SU-DHL-6 (cell line): ENCODE results near the gene C7orf33.
A peak's percentile ranks its signal among the peaks of the same experiment; 100 is the strongest.
"Not testable (repeated sequence)": the region's sequence is repeated elsewhere in the genome, so short reads cannot be mapped to it uniquely, and the experiment has no call there.

ENCODE experiments used
- H2AFZ ChIP-seq: fragments of 200-600 bp; sonication (generic); 2 replicates; pipeline ENCODE4 v1.6.1; 2014; ENCODE audit warnings: low read depth, mild to moderate bottlenecking, moderate library complexity, mixed read lengths, antibody characterized with exemption, low read length; ENCODE audit not compliant: severe bottlenecking
- H3F3A ChIP-seq: fragments of 200-600 bp; shearing (Covaris generic); 2 replicates; pipeline ENCODE4 v1.6.0; 2016; ENCODE audit warnings: antibody characterized with exemption, mild to moderate bottlenecking; ENCODE audit not compliant: insufficient read depth
- H3K27ac ChIP-seq: fragments of 200-600 bp; sonication (generic); 2 replicates; pipeline ENCODE4 v1.5.1; 2016; ENCODE audit warnings: low read depth, mild to moderate bottlenecking, low read length, moderate library complexity, mixed read lengths
- H3K27me3 ChIP-seq: fragments of 200-600 bp; sonication (generic), shearing (Covaris generic); 2 replicates; pipeline ENCODE4 v1.6.0; 2014; ENCODE audit warnings: mild to moderate bottlenecking, low read length
- H3K36me3 ChIP-seq: fragments of 200-600 bp; sonication (generic); 2 replicates; pipeline ENCODE4 v1.6.1; 2014; ENCODE audit warnings: mild to moderate bottlenecking, low read length, mixed read lengths
- H3K4me2 ChIP-seq: fragments of 300-600, 200-600 bp; shearing (Covaris generic), sonication (generic); 2 replicates; pipeline ENCODE4 v1.6.0; 2014; ENCODE audit warnings: low read length, low read depth, mild to moderate bottlenecking; ENCODE audit not compliant: poor library complexity, severe bottlenecking
- H3K4me3 ChIP-seq: fragments of 200-600 bp; sonication (generic); 2 replicates; pipeline ENCODE4 v1.5.1; 2014; ENCODE audit warnings: antibody characterized with exemption, low read length, mild to moderate bottlenecking, mixed read lengths; ENCODE audit not compliant: insufficient read depth, poor library complexity, severe bottlenecking
- H3K79me2 ChIP-seq: fragments of 200-600 bp; sonication (generic); 2 replicates; pipeline ENCODE4 v1.6.1; 2014; ENCODE audit warnings: mild to moderate bottlenecking, low read length, moderate library complexity; ENCODE audit not compliant: insufficient read depth
- H3K9ac ChIP-seq: fragments of 200-600 bp; sonication (generic); 2 replicates; pipeline ENCODE4 v1.7.0; 2014; ENCODE audit warnings: mild to moderate bottlenecking, low read length
- H3K9me2 ChIP-seq: fragments of 200-600 bp; sonication (generic); replicated peaks from 2 replicates; pipeline ENCODE4 v1.6.1; 2014; ENCODE audit warnings: low read length; ENCODE audit not compliant: insufficient read depth
- H3K9me3 ChIP-seq: fragments of 200-600 bp; sonication (generic); 2 replicates; pipeline ENCODE4 v1.6.1; 2014; ENCODE audit warnings: low read length, mixed read lengths; ENCODE audit not compliant: insufficient read depth
- H4K20me1 ChIP-seq: fragments of 200-600 bp; sonication (generic); 2 replicates; pipeline ENCODE4 v1.6.1; 2014; ENCODE audit warnings: low read depth, mild to moderate bottlenecking, antibody characterized with exemption, low read length, moderate library complexity, mixed read lengths
- CTCF ChIP-seq: fragments of 200-600 bp; sonication (generic); IDR thresholded peaks from one replicate; pipeline ENCODE4 v1.5.1; 2017; ENCODE audit warnings: antibody characterized with exemption, mild to moderate bottlenecking, low read length, moderate library complexity; ENCODE audit not compliant: insufficient read depth, poor library complexity, severe bottlenecking
- EZH2phosphoT487 ChIP-seq: fragments of 200-600 bp; sonication (generic), shearing (Covaris generic); conservative IDR thresholded peaks from 2 replicates; pipeline ENCODE4 v1.6.1; 2018; ENCODE audit warnings: mild to moderate bottlenecking, antibody characterized with exemption, low read length, moderate library complexity, mixed read lengths

The C7orf33 gene

GRCh38 chr7:148572067-148572522 lies 18.5 kb upstream of the C7orf33 start:
- H4K20me1 ChIP-seq, result no peaks in the 10 kb centered on the region
- no peaks in the 10 kb centered on the region for H3F3A ChIP-seq
- no peak overlapping the region for H3K4me2 ChIP-seq
- H3K27me3 ChIP-seq, result no peaks in the 10 kb centered on the region
- H3K9me2 ChIP-seq, result no peaks in the 10 kb centered on the region
- TF ChIP-seq EZH2phosphoT487 (no peak), CTCF (no peak)
- no peak overlapping the region for H2AFZ ChIP-seq
- H3K36me3 ChIP-seq, result no peaks in the 10 kb centered on the region
- no peak overlapping the region for H3K9ac ChIP-seq
- no peak overlapping the region for H3K27ac ChIP-seq
- H3K9me3 ChIP-seq, result no peaks in the 10 kb centered on the region
- no peaks in the 10 kb centered on the region for H3K79me2 ChIP-seq
- H3K4me3 ChIP-seq, result no peak overlapping the region

GRCh38 chr7:148573581-148573980 lies 17.0 kb upstream of the C7orf33 start:
- not testable (repeated sequence) for H3K36me3 ChIP-seq, H3K4me3 ChIP-seq, H3K9ac ChIP-seq, H3K9me3 ChIP-seq, H3F3A ChIP-seq, H3K9me2 ChIP-seq, H3K4me2 ChIP-seq, H3K27me3 ChIP-seq, H4K20me1 ChIP-seq, H2AFZ ChIP-seq, H3K79me2 ChIP-seq, H3K27ac ChIP-seq

- Histone ChIP-seq H3F3A (no peaks in the 10 kb centered on the region), H3K27me3 (no peaks in the 10 kb centered on the region), H3K27ac (no peak overlapping the region), H3K4me2 (no peak overlapping the region), H3K9me2 (no peaks in the 10 kb centered on the region), H3K79me2 (no peaks in the 10 kb centered on the region), H2AFZ (no peak overlapping the region), H3K9me3 (no peaks in the 10 kb centered on the region), H4K20me1 (no peaks in the 10 kb centered on the region), H3K9ac (no peak overlapping the region), H3K4me3 (no peak overlapping the region), H3K36me3 (no peaks in the 10 kb centered on the region)
- TF ChIP-seq EZH2phosphoT487 (no peak), CTCF (peak; percentile 81)
These were observed 14.7 kb upstream of the C7orf33 start for GRCh38 chr7:148575640-148576411.

GRCh38 chr7:148579366-148579765 lies 11.2 kb upstream of the C7orf33 start:
- H3K9ac ChIP-seq, result no peak overlapping the region
- H3K9me3 ChIP-seq, result no peaks in the 10 kb centered on the region
- H3K79me2 ChIP-seq, result no peaks in the 10 kb centered on the region
- H3K4me2 ChIP-seq, result no peak overlapping the region
- no peaks in the 10 kb centered on the region for H4K20me1 ChIP-seq
- H3K4me3 ChIP-seq, result no peak overlapping the region
- no peaks in the 10 kb centered on the region for H3K27me3 ChIP-seq
- H3F3A ChIP-seq, result no peaks in the 10 kb centered on the region
- TF ChIP-seq CTCF (no peak), EZH2phosphoT487 (no peak)
- no peak overlapping the region for H2AFZ ChIP-seq
- H3K36me3 ChIP-seq, result no peaks in the 10 kb centered on the region
- H3K9me2 ChIP-seq, result no peaks in the 10 kb centered on the region
- no peak overlapping the region for H3K27ac ChIP-seq
